ENCODE measurements around the gene YDJC. TPM values are rescaled to one million over a fixed set of nuclear protein-coding genes. Genes with fewer than 3 reads are reported as not detected.
"Not testable (repeated sequence)": the region's sequence is repeated elsewhere in the genome, so short reads cannot be mapped to it uniquely, and the experiment has no call there.

YDJC gene
- total RNA-seq, 2 experiments from 2014 or later: 45.3 to 46.7 TPM

DNA sequence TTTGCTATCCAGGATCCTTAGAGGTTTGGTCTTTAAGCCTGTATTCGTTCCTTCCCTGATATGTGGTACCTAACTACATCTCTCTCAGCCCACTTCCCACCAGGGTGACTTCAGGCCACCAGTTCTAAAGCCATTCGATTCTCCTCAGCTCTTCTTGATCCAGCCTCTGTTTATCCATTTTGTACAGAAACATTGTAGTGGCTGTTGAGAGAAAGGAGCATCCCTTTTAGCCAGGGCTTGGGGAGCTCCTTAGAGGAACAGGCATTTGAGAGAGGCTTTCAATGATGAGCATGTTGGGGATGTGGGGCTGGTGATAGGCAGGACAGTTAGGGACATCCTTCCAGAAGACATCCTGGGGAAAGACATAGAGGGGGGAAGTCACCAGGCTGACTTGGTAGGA lies 44.4 kb downstream of the YDJC start:
- no peaks in the 10 kb centered on the region for H3K27me3 Mint-ChIP-seq
- DNase-seq (no peak), ATAC-seq (ENCODE audit: low read depth) (no peak)
- H3K36me3 Mint-ChIP-seq: peaks cover 12% of the 10 kb centered on the region
- no peak overlapping the region for H3K4me3 Mint-ChIP-seq
- H3K9me3 Mint-ChIP-seq: no peaks in the 10 kb centered on the region
- H3K4me1 Mint-ChIP-seq: peaks cover 31% of the 10 kb centered on the region
- peak overlapping the region; percentile 21 for H3K27ac Mint-ChIP-seq
- POLR2A ChIA-PET: no interaction called here

DNA sequence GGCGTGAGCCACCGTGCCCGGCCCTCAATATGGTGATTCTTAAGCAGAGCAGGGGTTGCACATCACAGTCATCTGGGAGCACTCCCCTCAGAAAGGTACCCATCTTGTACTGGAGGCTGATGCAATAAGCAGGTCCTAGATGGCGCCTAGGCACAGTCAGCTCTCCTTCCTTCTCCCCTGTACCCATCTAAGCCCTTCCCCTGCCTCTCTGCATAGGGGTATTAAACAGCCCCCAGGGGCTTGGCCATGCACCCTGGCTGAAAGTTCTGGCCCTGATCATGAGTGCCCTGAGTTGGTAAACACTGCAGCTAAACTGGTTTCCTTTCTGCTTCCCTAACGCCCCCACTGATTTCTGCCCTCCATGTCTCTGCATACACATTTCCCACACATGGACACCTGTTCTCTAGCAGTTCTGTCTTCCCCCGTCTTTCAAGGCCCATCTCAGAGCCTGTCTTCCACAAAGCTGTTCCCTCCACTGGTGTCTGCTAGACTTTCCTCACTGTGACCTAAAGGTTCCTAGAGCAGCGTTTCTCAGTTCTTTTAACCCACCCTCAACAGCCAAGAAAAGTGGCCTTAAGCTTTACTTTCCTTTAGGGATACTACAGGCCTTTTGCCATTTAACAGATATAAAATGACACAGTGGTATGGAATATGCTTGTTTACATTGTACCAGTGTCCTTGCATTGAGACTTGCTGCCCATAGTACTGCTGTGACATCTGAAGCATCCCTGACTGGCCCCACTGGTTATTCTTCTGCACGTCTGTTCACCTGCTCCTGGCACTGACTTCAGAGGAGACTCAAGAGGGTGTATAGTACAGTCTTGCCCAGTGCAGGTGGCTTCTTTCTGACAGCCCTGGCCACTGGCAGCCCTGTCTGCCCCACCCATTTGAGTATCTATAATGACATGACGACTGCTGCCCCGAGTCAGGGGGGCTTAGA lies 46.8 kb downstream of the YDJC start:
- peaks cover 16% of the 10 kb centered on the region for H3K36me3 Mint-ChIP-seq
- H3K4me1 Mint-ChIP-seq: peaks cover 27% of the 10 kb centered on the region
- no peak for ATAC-seq (ENCODE audit: low read depth)

DNA sequence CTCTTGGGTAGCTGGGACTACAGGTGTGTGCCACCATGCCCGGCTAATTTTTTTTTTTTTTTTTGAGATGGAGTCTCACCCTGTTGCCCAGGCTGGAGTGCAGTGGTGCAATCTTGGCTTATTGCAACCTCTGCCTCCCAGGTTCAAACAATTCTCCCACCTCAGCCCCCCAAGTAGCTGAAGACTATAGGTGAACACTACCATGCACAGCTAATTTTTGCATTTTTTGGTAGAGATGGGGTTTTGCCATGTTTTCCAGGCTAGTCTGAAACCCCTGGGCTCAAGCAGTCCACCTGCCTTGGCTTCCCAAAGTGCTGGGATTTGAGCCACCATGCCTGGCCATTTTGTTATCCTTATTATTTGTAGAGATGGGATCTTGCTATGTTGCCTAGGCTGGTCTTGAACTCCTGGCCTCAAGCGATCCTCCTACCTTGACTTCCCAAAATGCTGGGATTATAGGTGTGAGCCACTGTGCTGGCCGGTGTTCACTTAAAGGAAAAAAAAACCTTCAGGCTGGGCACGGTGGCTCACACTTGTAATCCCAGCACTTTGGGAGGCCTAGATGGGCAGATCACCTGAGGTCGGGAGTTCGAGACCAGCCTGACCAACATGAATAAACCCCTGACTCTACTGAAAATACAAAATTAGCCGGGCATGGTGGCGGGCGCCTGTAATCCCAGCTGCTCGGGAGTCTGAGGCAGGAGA lies 48.7 kb downstream of the YDJC start:
- DNase-seq; H3K27me3 Mint-ChIP-seq; H3K9me3 Mint-ChIP-seq; ATAC-seq (ENCODE audit: low read depth); POLR2A ChIA-PET; H3K4me3 Mint-ChIP-seq; H3K27ac Mint-ChIP-seq: not testable (repeated sequence)
- Mint-ChIP-seq H3K4me1 (peaks cover 23% of the 10 kb centered on the region), H3K36me3 (peaks cover 15% of the 10 kb centered on the region)

More for the DNA sequence above, 46.8 kb downstream of the YDJC start:
- no peaks in the 10 kb centered on the region for H3K9me3 Mint-ChIP-seq
- no peaks in the 10 kb centered on the region for H3K27me3 Mint-ChIP-seq
- peak overlapping the region; percentile 4 for H3K27ac Mint-ChIP-seq
- POLR2A ChIA-PET: no interaction called here
- DNase-seq: no peak
- no peak overlapping the region for H3K4me3 Mint-ChIP-seq

DNA sequence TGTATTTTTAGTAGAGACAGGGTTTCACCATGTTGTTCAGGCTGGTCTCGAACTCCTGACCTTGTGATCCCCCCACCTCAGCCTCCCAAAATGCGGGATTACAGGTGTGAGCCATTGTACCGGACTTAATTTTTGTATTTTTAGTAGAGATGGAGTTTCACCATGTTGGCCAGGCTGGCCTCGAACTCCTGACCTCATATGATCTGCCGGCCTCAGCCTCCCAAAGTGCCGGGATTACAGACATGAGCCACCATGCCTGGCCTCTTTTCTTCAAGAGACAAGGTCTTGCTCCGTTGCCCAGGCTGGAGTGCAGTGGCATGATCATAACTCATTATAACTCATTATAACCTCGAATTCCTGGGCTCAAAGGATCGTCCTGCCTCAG lies 49.2 kb downstream of the YDJC start:
- H3K27me3 Mint-ChIP-seq: not testable (repeated sequence)
- H3K36me3 Mint-ChIP-seq: peaks cover 13% of the 10 kb centered on the region

DNA sequence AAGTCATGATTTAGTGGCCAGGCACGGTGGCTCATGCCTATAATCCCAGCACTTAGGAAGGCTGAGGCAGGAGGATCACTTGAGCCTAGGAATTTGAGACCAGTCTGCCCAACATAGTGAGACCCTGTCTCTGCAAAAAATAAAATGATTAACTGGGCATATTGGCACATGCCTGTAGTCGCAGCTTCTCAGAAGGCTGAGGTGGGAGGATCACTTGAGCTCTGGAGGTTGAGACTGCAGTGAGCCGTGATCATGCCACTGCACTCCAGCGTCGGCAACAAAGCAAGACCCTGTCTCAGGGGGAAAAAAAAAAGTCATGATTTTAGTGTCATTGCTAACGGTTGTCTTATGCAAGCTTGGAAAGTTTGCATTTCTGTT lies 50.4 kb downstream of the YDJC start:
- DNase-seq (no peak), ATAC-seq (ENCODE audit: low read depth) (no peak)
- Mint-ChIP-seq H3K36me3 (peaks cover 9% of the 10 kb centered on the region), H3K9me3 (no peaks in the 10 kb centered on the region), H3K27me3 (no peaks in the 10 kb centered on the region), H3K4me1 (peaks cover 21% of the 10 kb centered on the region), H3K4me3 (no peak overlapping the region), H3K27ac (no peak overlapping the region)
- POLR2A ChIA-PET: interaction anchor here (1.3 kb wide), 1 partner anchor 50 kb away, joined by 3 read pairs; the partner anchor contains the start of gene YDJC

More for the DNA sequence above, 49.2 kb downstream of the YDJC start:
- ATAC-seq (ENCODE audit: low read depth); H3K9me3 Mint-ChIP-seq; POLR2A ChIA-PET; H3K4me3 Mint-ChIP-seq; DNase-seq; H3K27ac Mint-ChIP-seq: not testable (repeated sequence)
- H3K4me1 Mint-ChIP-seq: peaks cover 23% of the 10 kb centered on the region

Small RNA genes lying within 50 kb of the gene (microRNA-seq; reads per million reads assigned to microRNA genes)
- gene MIR130B (2,104 reads per million, percentile 85 among the genes with 10 or more reads in this experiment), gene MIR301B (7.7 reads per million, percentile 6 among the genes with 10 or more reads in this experiment)

Other genes starting within 250 kb of the YDJC start
- 1 to 10 TPM in 1 of 2 experiments, under 1 TPM in 1; 0.89 to 1.1 TPM for gene RIMBP3B, start 246.3 kb downstream of the YDJC start, total RNA-seq
- gene HIC2, start 212.7 kb downstream of the YDJC start, total RNA-seq: 1 to 10 TPM; 6.8 to 7.0 TPM
- 1 to 10 TPM; 5.1 to 5.4 TPM for gene TMEM191C, start 162.6 kb downstream of the YDJC start, total RNA-seq
- 1 to 10 TPM; 1.0 to 1.1 TPM for gene RIMBP3C, start 78.6 kb downstream of the YDJC start, total RNA-seq
- gene UBE2L3, start 62.3 kb downstream of the YDJC start, total RNA-seq: 10 to 100 TPM; 49.3 to 51.5 TPM
- gene CCDC116, start 2.7 kb upstream of the YDJC start, total RNA-seq: under 1 TPM; 0.50 to 0.79 TPM
- gene SDF2L1, start 12.3 kb upstream of the YDJC start, total RNA-seq: 10 to 100 TPM; 36.0 to 39.7 TPM
- 10 to 100 TPM; 67.0 to 73.1 TPM for gene PPIL2, start 36.0 kb upstream of the YDJC start, total RNA-seq
- gene YPEL1, start 105.8 kb upstream of the YDJC start, total RNA-seq: 10 to 100 TPM; 14.7 to 14.9 TPM
- 100 to 1,000 TPM; 126 to 131 TPM for gene MAPK1, start 237.6 kb upstream of the YDJC start, total RNA-seq